Central memory CD8-positive, alpha-beta T cell (primary cell): Measurements from ENCODE around the gene PCYT1A.
A peak's percentile ranks its signal among the peaks of the same experiment; 100 is the strongest.

Source experiments
- ATAC-seq: fragments of 150-1000 bp; cut with Tn5 transposase; replicated peaks from 2 replicates; pipeline ENCODE4 v1.10.0; 2022; ENCODE audit warnings: mild to moderate bottlenecking, moderate FRiP score, moderate number of reproducible peaks; ENCODE audit not compliant: poor library complexity, severe bottlenecking; ENCODE audit errors: extremely low read depth
- DNase-seq, 2 donors: peaks; one replicate each; pipeline ENCODE4 v3.0.0; 2021; ENCODE audit warnings: low spot score in 2 of 2
- H3K27ac Mint-ChIP-seq: one replicate; pipeline ENCODE4 v1.8.0; 2022; ENCODE audit warnings: low read depth, mild to moderate bottlenecking, moderate library complexity, mixed read lengths
- H3K27me3 Mint-ChIP-seq: one replicate; pipeline ENCODE4 v1.8.0; 2022; ENCODE audit warnings: mixed read lengths
- H3K36me3 Mint-ChIP-seq: one replicate; pipeline ENCODE4 v1.8.0; 2022; ENCODE audit warnings: mild to moderate bottlenecking, moderate library complexity, mixed read lengths; ENCODE audit not compliant: insufficient read depth
- H3K4me1 Mint-ChIP-seq: one replicate; pipeline ENCODE4 v1.8.0; 2022; ENCODE audit warnings: mixed read lengths
- H3K4me3 Mint-ChIP-seq: one replicate; pipeline ENCODE4 v1.8.0; 2022; ENCODE audit warnings: mild to moderate bottlenecking, moderate library complexity, mixed read lengths
- H3K9me3 Mint-ChIP-seq: one replicate; pipeline ENCODE4 v1.8.0; 2022; ENCODE audit warnings: mixed read lengths

The PCYT1A gene

DNA sequence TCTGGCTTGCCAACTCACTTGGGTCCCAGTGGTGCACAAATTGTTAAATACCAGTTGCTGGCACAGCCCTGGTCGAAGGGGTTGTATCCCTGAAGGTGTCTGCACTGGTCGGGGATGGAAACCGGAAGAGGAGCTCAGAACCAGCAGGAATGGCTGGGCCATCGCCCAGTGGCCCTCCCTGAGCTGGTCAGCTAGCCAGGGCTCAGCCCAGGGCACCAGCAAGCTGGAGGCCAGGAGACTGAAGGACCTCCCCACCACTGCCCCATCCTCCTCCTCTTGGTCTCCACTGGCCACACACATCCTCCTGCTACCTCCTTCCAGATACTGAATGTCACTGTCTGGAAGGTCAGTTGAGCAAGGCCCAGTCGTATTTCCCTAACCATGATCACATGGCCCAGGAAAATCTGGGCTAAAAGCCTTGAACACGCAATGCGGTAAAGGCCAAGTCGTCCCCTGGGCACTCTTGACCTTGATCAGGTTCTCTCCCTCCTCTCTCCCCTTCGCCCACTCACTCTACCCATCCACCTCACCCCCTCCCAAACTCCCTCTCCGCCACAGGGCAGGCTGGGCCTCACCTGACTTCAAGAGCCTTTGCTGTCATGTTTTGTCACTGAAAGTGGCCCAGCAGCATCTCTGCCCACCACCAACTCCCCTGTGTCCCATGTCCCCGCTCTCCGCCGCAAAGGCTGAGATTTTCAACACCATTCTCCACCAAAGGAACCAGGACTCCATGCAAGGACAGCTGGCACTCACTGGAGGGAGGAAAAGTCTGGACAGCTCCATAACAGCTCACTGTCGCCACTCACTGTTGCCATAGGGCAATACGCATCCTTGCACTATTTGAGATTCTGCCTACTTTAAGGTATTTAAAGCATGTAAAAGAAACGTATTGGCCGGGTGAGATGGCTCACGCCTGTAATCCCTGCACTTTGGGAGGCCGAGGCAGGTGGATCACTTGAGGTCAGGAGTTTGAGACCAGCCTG is 88.5 kb downstream of the PCYT1A start:
- DNase-seq (no peak), ATAC-seq (no peak)
- Mint-ChIP-seq H3K27me3 (no peaks in the 10 kb centered on the region), H3K27ac (no peak overlapping the region), H3K36me3 (peaks cover 1% of the 10 kb centered on the region), H3K9me3 (no peaks in the 10 kb centered on the region), H3K4me1 (peaks cover 5% of the 10 kb centered on the region), H3K4me3 (no peak overlapping the region)

DNA sequence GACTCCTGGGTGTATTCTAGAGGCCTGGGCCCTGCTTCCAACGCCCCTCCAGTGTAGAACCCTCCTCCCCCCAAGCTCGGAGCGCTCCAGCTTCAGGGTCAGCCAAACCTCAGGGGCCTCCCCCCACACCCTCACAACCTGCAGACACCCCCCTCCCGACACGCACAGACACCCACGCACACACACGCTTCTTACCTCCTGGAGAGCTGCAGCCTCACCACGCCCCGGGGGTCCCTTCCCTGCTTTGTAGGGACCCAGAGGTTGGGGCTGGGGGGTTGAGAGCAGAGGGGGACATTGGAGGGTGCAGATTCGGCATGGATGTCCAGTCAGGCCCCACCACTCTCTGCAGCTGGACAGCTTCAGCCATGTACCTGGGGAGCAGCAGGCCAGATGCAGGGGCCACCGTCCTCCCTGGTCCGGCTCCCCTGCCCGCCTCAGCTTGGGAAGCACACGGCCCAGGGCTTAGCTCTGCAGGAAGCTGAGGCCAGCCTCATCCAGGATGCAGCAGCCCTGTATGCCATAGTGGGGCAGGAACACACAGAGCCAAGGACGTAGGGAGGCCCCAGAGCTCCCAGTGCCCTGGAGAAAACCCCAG is 89.3 kb downstream of the PCYT1A start:
- Mint-ChIP-seq H3K27ac (no peak overlapping the region), H3K4me1 (peaks cover 8% of the 10 kb centered on the region)
- no peak for ATAC-seq

DNA sequence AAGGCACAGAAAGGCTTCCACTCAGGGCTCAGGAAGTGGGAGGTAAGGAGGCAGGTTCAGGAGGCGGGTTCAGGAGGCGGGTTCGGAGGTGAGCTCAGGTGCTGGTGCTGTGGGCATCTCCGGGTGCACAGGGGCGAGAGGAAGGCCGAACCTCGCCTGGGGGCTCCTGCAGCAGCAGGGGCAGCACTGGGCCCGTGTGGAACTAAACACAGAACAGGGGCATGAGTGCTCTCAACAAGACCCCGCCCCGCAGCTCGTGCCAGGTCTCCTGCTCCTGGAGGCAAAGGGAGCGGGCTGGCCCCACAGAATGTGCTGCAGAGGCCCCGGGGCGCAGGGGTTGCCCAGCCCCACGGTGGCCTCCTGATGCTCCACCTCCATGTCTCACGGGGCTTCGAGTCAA is 90.0 kb downstream of the PCYT1A start:
- Mint-ChIP-seq H3K36me3 (peaks cover 3% of the 10 kb centered on the region), H3K4me1 (peaks cover 14% of the 10 kb centered on the region), H3K9me3 (no peaks in the 10 kb centered on the region), H3K4me3 (no peak overlapping the region), H3K27ac (no peak overlapping the region), H3K27me3 (no peaks in the 10 kb centered on the region)
- ATAC-seq (no peak), DNase-seq (no peak)

More for the DNA sequence above, 89.3 kb downstream of the PCYT1A start:
- DNase-seq: no peak
- Mint-ChIP-seq H3K36me3 (peaks cover 1% of the 10 kb centered on the region), H3K4me3 (no peak overlapping the region), H3K27me3 (no peaks in the 10 kb centered on the region), H3K9me3 (no peaks in the 10 kb centered on the region)

DNA sequence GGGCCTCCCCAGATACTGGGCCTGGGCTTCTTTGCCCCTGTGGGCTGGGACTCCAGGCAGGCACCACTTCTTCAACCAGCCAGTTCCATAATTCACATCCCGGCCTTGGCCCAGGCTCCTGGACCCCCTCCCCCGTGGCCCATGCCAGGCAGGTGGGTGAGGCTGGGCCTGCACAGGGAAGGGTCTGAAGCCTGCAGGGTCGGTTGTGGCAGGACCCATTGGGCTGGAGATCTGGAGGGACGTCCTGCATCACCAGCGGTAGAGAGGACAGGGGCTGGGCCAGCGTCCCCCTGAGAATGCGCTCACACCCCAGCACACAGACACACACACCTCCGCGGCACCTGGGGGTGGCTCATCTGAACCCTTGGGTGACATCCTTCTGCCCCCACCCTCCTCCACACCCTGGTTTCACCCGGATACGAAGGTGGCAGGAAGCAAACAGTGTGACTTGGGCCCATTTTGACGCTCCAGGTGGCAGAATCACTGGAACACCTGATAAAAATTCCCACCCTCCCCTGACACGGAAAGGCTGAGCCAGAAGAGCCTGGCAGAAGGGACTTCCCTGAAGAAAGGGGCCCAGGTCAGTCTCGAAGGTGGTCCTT is 91.8 kb downstream of the PCYT1A start:
- H3K9me3 Mint-ChIP-seq: no peaks in the 10 kb centered on the region

DNA sequence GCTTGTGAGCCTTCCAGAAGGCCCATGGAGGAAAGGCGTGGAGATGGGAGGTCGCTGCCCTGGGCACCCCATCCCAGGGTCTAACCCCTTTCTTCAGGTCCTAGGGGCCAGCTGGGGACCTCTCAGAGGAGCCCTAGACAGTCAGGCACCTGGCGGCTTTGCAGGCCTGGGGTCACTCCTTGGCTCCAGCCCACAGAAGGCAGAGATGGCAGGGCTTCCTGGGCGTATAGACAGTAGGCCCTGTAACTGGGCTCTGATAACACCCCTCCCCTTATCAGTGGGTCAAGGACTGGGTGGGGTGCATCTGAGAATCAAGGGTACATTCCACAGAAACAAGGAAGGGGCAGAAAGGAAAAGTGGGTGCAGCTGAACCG is 93.0 kb downstream of the PCYT1A start:
- Mint-ChIP-seq H3K27ac (no peak overlapping the region), H3K4me3 (no peak overlapping the region), H3K27me3 (no peaks in the 10 kb centered on the region), H3K4me1 (peaks cover 21% of the 10 kb centered on the region), H3K36me3 (peaks cover 3% of the 10 kb centered on the region), H3K9me3 (no peaks in the 10 kb centered on the region)
- DNase-seq (no peak), ATAC-seq (no peak)

More for the DNA sequence above, 91.8 kb downstream of the PCYT1A start:
- H3K27me3 Mint-ChIP-seq: no peaks in the 10 kb centered on the region
- ATAC-seq: peak; percentile 22
- no peak for DNase-seq
- peaks cover 4% of the 10 kb centered on the region for H3K36me3 Mint-ChIP-seq
- H3K4me1 Mint-ChIP-seq: peaks cover 21% of the 10 kb centered on the region
- no peak overlapping the region for H3K4me3 Mint-ChIP-seq
- H3K27ac Mint-ChIP-seq: peak overlapping the region; percentile 41

DNA sequence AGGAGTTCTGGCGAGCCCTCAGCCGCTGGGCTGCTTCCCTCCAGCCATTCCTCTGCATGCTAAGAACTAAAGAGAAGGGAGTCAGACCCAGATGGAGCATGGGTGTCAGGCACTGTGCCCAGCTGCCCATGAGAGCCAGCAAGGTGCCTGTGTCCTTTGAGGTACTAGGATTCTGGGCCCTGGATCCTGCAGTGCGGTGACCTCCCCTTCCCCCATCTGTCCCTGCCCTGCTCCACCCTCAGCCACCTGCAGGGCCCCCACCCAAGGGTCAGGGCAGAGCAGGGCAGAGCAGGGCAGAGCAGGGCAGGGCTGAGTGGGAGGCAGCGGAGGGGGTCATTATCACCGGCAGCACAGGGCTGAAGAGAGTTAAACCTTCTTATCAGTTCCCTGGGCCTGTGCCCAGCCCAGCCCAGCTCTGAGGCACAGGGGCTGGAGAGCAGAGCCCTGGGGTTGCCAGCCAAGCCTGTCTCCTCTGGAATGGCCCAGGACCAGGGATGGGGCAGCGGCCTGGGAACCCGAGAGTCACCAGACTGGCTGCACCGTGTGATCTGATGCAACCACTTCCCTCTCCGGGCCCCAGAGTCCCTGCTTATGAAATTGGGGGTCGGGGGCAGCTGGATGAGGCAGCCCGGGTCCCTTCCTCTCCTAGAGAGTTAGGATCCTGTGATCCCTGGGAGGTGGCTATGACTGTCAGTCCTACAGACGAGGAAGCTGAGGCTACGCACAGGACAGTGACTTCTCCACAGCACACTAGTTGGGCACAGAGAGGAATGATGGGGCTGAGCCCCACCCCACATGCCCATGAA is 93.6 kb downstream of the PCYT1A start:
- Mint-ChIP-seq H3K27me3 (no peaks in the 10 kb centered on the region), H3K9me3 (no peaks in the 10 kb centered on the region), H3K4me1 (peaks cover 21% of the 10 kb centered on the region), H3K4me3 (no peak overlapping the region), H3K36me3 (peaks cover 3% of the 10 kb centered on the region), H3K27ac (peak overlapping the region; percentile 99)
- DNase-seq (no peak), ATAC-seq (no peak)

DNA sequence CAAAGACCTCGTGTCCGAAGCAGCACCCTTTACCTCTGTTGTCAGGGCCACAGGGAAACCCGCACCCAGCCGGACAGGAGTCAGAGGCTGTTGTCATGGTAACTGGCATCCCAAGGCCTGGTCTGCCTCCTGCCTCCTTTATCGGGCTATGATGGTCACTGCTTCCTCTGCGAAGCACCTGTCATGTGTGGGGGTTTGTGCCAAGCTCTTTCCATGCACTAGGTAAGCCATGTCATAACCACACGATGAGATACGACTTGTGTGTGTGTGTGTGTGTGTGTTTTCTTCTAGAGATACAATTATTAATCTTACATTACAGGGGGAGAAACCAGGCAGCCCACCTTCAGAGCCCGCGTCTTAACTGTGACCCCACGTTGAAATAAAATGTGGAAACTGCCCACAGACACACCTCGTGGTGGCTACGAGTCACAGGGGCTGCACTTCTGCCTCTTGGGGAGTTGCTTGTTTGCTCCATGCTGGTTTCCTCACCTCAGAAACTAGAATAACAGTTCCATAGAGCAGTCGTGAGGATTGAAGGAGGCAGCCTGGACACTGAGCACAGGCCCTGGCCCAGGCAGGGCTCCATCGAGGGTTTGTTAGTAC is 94.3 kb downstream of the PCYT1A start:
- H3K27me3 Mint-ChIP-seq: no peaks in the 10 kb centered on the region
- no peaks in the 10 kb centered on the region for H3K9me3 Mint-ChIP-seq
- DNase-seq (no peak), ATAC-seq (no peak)
- peak overlapping the region; percentile 68 for H3K4me3 Mint-ChIP-seq
- peak overlapping the region; percentile 99 for H3K27ac Mint-ChIP-seq
- H3K36me3 Mint-ChIP-seq: peaks cover 3% of the 10 kb centered on the region
- H3K4me1 Mint-ChIP-seq: peaks cover 21% of the 10 kb centered on the region

DNA sequence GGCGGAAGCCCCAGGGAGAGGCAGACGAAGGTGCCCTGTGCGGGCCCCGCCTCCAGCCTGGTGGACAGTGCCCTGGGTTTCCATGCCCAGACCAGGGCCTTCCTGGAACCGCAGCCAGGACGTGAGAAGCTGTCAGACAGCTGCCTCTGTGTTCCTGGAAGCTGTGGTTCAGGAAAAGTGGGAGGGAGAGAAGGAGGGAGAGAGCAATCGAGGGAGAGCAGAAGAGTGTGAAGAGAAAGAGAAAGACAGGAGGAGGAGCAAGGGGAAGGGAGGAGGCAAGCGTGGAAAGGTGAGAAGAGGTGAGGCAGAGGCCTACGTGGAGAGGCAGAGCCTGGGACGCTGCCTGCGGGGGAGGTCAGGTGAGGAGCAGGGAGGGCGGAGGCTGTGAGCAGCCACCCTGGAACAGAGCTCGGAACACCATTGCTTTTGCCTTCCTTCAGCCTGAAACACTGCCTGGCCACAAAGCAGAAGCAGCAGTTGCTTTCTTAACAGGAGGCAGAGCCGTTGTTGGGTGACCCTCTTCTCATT is 94.9 kb downstream of the PCYT1A start:
- DNase-seq (no peak), ATAC-seq (peak; percentile 19)
- Mint-ChIP-seq H3K4me3 (peak overlapping the region; percentile 68), H3K4me1 (peaks cover 21% of the 10 kb centered on the region), H3K36me3 (peaks cover 3% of the 10 kb centered on the region), H3K27me3 (no peaks in the 10 kb centered on the region), H3K27ac (peak overlapping the region; percentile 99), H3K9me3 (no peaks in the 10 kb centered on the region)

DNA sequence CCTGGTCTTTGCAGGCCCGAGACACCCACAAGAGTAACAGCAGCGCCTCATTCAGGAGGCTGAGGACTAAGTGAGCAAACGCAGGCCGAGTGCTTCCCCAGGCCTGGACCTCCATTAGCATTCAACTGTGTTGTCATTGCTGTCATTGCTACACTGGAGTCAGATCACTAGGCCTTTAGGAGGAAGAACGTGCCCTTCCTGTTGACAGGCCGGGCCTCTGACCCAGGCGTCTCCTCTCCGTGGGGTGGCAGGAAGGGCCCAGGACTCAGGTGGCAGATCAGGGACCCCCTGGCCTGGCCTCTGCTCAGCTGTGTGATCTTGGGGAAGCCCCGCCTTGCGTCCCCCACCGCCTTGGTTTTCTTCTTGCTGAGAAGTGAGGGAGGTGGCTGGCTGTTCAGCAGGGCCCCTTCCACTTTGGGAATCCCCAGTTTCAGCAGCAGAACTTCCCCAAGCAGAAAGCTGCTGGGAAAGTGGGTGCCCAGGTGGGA is 95.4 kb downstream of the PCYT1A start:
- Mint-ChIP-seq H3K4me3 (peak overlapping the region; percentile 68), H3K4me1 (peaks cover 23% of the 10 kb centered on the region), H3K9me3 (no peaks in the 10 kb centered on the region), H3K27me3 (no peaks in the 10 kb centered on the region), H3K36me3 (peaks cover 3% of the 10 kb centered on the region), H3K27ac (peak overlapping the region; percentile 99)
- ATAC-seq (peak; percentile 45), DNase-seq (peak in 1 of 2 donors; percentile 38)

DNA sequence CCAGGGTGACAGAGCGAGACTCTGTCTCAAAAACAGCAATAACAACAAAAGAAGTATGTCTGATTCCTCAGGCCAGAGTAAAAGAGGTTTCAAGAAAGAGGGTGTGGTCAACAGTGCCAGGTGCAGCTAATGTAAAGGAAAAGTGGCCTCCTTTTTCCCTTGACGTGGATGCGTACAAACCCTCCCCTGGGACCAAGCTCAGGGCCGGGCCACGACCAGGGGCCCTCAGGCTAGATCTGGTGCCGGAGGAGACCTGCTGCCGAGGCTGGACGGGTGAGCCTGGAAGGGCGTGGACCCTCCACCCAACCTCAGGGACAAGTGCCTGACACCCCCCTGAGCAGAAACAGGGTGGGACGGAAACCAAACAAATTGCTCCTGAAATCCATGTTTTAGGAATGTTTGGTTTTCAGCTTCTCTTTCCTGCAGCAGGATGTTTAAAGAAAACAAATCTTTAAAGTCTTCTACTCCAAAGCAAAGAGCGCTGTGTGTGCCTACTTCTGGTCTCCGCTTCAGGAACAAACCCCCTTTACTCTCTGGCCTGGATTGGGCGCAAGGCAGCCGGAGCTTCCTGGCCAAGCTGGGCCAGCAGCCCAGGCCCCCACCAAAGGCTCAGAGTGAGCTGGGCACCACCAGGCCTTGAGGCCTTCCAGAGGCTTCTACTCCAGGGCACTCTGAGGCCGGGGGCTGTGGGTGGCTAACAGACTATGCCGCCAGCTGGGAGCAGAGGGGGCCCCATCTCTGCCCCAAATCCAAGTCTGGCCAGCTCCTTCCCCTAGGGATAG is 97.8 kb downstream of the PCYT1A start:
- no peak overlapping the region for H3K4me3 Mint-ChIP-seq
- H3K27me3 Mint-ChIP-seq: no peaks in the 10 kb centered on the region
- H3K27ac Mint-ChIP-seq: no peak overlapping the region
- no peak for DNase-seq
- ATAC-seq: no peak
- H3K9me3 Mint-ChIP-seq: no peaks in the 10 kb centered on the region
- peaks cover 31% of the 10 kb centered on the region for H3K4me1 Mint-ChIP-seq
- peaks cover 3% of the 10 kb centered on the region for H3K36me3 Mint-ChIP-seq
